OCI-LY3 (cell line): ENCODE results near the gene NUDT15.

Experiments used
- H2AFZ ChIP-seq: fragments of 200-600, 300-600 bp; shearing (Covaris generic); 2 replicates; pipeline ENCODE4 v1.6.0; 2014; ENCODE audit warnings: antibody characterized with exemption, low read depth, low read length
- H3K27ac ChIP-seq: fragments of 200-600, 300-600 bp; sonication (generic); 2 replicates; pipeline ENCODE4 v1.5.1; 2014; ENCODE audit warnings: mild to moderate bottlenecking, low read length, moderate library complexity, mixed read lengths
- H3K27me3 ChIP-seq: fragments of 200-600, 300-600 bp; sonication (generic); 2 replicates; pipeline ENCODE4 v1.6.1; 2014; ENCODE audit warnings: low read depth, low read length, mixed read lengths
- H3K36me3 ChIP-seq: fragments of 200-600, 300-600 bp; sonication (generic); replicated peaks from 2 replicates; pipeline ENCODE3; 2014; ENCODE audit warnings: low read depth, low read length, mixed read lengths
- H3K4me1 ChIP-seq: fragments of 300-600, 200-600 bp; sonication (generic); 2 replicates; pipeline ENCODE4 v1.6.1; 2014; ENCODE audit warnings: low read length, mixed read lengths
- H3K4me2 ChIP-seq: fragments of 200-600, 300-600 bp; sonication (generic); 2 replicates; pipeline ENCODE4 v1.6.1; 2014; ENCODE audit warnings: low read length, mixed read lengths
- H3K4me3 ChIP-seq: fragments of 300-600, 200-600 bp; sonication (generic); 2 replicates; pipeline ENCODE4 v1.5.1; 2014; ENCODE audit warnings: antibody characterized with exemption, mild to moderate bottlenecking, low read length, moderate library complexity
- H3K79me2 ChIP-seq: fragments of 300-600, 200-600 bp; shearing (Covaris generic); 2 replicates; pipeline ENCODE4 v1.6.1; 2014; ENCODE audit warnings: mild to moderate bottlenecking, low read length, mixed read lengths
- H3K9ac ChIP-seq: fragments of 300-600, 200-600 bp; shearing (Covaris generic); 2 replicates; pipeline ENCODE4 v1.6.0; 2014; ENCODE audit warnings: mild to moderate bottlenecking, low read length, moderate library complexity
- H3K9me3 ChIP-seq: fragments of 200-600, 300-600 bp; shearing (Covaris generic); 2 replicates; pipeline ENCODE4 v1.6.1; 2014; ENCODE audit warnings: low read length, mixed read lengths; ENCODE audit not compliant: insufficient read depth
- H4K20me1 ChIP-seq: fragments of 200-600, 300-600 bp; sonication (generic); 2 replicates; pipeline ENCODE4 v1.6.1; 2016; ENCODE audit warnings: low read length, mixed read lengths; ENCODE audit not compliant: insufficient read depth
- CTCF ChIP-seq: fragments of 200-600, 300-600 bp; sonication (generic); IDR thresholded peaks from 2 replicates; pipeline ENCODE4 v1.5.1; 2014; ENCODE audit warnings: antibody characterized with exemption, low read length, low read depth
- EZH2phosphoT487 ChIP-seq: fragments of 200-600 bp; shearing (Covaris generic); IDR thresholded peaks from 2 replicates; pipeline ENCODE4 v1.6.1; 2018; ENCODE audit warnings: antibody characterized with exemption, mixed run types, low read depth

The NUDT15 gene

GRCh38 chr13:48094404-48094780, 56.9 kb downstream of the NUDT15 start:
- no peaks in the 10 kb centered on the region for H3K9me3 ChIP-seq
- H4K20me1 ChIP-seq: peaks cover 36% of the 10 kb centered on the region
- H3K79me2 ChIP-seq: peaks cover 55% of the 10 kb centered on the region
- no peak overlapping the region for H2AFZ ChIP-seq
- H3K27me3 ChIP-seq: 0 out of 2 replicates have a peak, but pooled peaks cover 5% of the 10 kb centered on the region
- TF ChIP-seq EZH2phosphoT487 (no peak), CTCF (no peak)
- H3K36me3 ChIP-seq: peaks cover 2% of the 10 kb centered on the region
- peak overlapping the region; percentile 78 for H3K4me2 ChIP-seq
- peak overlapping the region; percentile 82 for H3K9ac ChIP-seq
- H3K4me3 ChIP-seq: peak overlapping the region; percentile 86
- peak overlapping the region; percentile 12; the same call in 1 of the 2 replicates for H3K27ac ChIP-seq
- peaks cover 16% of the 10 kb centered on the region for H3K4me1 ChIP-seq

GRCh38 chr13:48094781-48095502, 57.4 kb downstream of the NUDT15 start, which contains the start of gene MED4:
Gene MED4, minus strand, starts transcription at chr13:48095104. Its CDS starts 26 bp downstream, at chr13:48095078.
- peaks cover 16% of the 10 kb centered on the region for H3K4me1 ChIP-seq
- H3K9me3 ChIP-seq: no peaks in the 10 kb centered on the region
- H4K20me1 ChIP-seq: peaks cover 32% of the 10 kb centered on the region
- H3K79me2 ChIP-seq: peaks cover 50% of the 10 kb centered on the region
- peak within 1 kb of the TSS; percentile 81 for H2AFZ ChIP-seq
- peak within 1 kb of the TSS; percentile 86 for H3K4me3 ChIP-seq
- H3K9ac ChIP-seq: peak within 1 kb of the TSS; percentile 82
- peaks cover 2% of the 10 kb centered on the region for H3K36me3 ChIP-seq
- H3K4me2 ChIP-seq: peak within 1 kb of the TSS; percentile 78
- 0 out of 2 replicates have a peak, but pooled peaks cover 5% of the 10 kb centered on the region for H3K27me3 ChIP-seq
- no peak for TF ChIP-seq EZH2phosphoT487
- peak; percentile 98 for TF ChIP-seq CTCF
- H3K27ac ChIP-seq: peak within 1 kb of the TSS; percentile 12; the same call in 1 of the 2 replicates

- no peak overlapping the region for H3K27ac ChIP-seq
- H3K4me2 ChIP-seq: no peak overlapping the region
- TF ChIP-seq EZH2phosphoT487 (no peak), CTCF (no peak)
- H3K27me3 ChIP-seq: peaks cover 11% of the 10 kb centered on the region
- no peak overlapping the region for H3K9ac ChIP-seq
- peaks cover 33% of the 10 kb centered on the region for H3K79me2 ChIP-seq
- peaks cover 19% of the 10 kb centered on the region for H4K20me1 ChIP-seq
- no peak overlapping the region for H3K4me3 ChIP-seq
- H2AFZ ChIP-seq: 0 out of 2 replicates have a peak overlapping the region, but pooled peaks have one; percentile 10
- H3K4me1 ChIP-seq: peaks cover 16% of the 10 kb centered on the region
- H3K36me3 ChIP-seq: peaks cover 2% of the 10 kb centered on the region
- H3K9me3 ChIP-seq: no peaks in the 10 kb centered on the region
Measured at GRCh38 chr13:48096670-48097069, 59.1 kb downstream of the NUDT15 start.
